Thyroid gland (tissue), 4 donors: ENCODE measurements around the gene MTSS2.

ENCODE experiments used
- POLR2A ChIP-seq, 2 donors: fragments of 450-650 bp; IDR thresholded peaks; one replicate each; pipeline ENCODE4 v1.6.1; 2017; ENCODE audit warnings: antibody characterized with exemption in 2 of 2, mild to moderate bottlenecking in 2 of 2, moderate library complexity in 1 of 2
- TF ChIP-seq, protein P1 (sequence below), 6 experiments: fragments of 200-600 bp in 3 of 6; fragments of 450-650 bp in 3 of 6; sonication (generic) in 3 of 6; IDR thresholded peaks; one replicate each; pipeline ENCODE4 v1.5.1; 2016 to 2019; ENCODE audit warnings: antibody characterized with exemption in 6 of 6, mild to moderate bottlenecking in 2 of 6, inconsistent platforms in 1 of 6, moderate library complexity in 1 of 6

DNA sequence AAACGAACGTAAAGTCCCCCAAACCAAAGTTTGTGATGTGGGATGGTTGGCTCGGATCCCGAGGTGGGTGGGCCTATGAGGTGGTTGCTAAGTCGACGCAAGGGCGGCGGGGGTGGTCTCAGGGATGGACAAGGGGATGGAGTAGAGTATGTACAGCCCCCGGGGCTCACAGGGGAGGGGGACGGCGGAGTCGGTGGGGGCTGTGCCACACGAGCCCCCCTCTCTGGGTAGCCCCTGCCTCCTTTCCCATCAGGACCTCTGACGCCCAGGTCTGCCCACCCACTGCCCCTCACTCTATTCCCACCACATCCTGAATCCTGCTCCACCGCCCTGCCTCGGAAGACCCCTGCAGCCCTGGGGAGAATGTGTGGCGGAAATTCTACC is 24.3 kb downstream of the MTSS2 start:
- TF ChIP-seq, protein P1, sequence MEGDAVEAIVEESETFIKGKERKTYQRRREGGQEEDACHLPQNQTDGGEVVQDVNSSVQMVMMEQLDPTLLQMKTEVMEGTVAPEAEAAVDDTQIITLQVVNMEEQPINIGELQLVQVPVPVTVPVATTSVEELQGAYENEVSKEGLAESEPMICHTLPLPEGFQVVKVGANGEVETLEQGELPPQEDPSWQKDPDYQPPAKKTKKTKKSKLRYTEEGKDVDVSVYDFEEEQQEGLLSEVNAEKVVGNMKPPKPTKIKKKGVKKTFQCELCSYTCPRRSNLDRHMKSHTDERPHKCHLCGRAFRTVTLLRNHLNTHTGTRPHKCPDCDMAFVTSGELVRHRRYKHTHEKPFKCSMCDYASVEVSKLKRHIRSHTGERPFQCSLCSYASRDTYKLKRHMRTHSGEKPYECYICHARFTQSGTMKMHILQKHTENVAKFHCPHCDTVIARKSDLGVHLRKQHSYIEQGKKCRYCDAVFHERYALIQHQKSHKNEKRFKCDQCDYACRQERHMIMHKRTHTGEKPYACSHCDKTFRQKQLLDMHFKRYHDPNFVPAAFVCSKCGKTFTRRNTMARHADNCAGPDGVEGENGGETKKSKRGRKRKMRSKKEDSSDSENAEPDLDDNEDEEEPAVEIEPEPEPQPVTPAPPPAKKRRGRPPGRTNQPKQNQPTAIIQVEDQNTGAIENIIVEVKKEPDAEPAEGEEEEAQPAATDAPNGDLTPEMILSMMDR (IDR thresholded peaks at IDR 0.05): no peak
- TF ChIP-seq POLR2A (IDR thresholded peaks at IDR 0.05): no peak
